OCI-LY1 (cell line): ENCODE results near the gene PKMYT1.

Experiments used
- CTCF ChIP-seq: fragments of 200-600 bp; sonication (generic), shearing (Covaris generic); IDR thresholded peaks from 2 replicates; pipeline ENCODE4 v1.5.1; 2017; ENCODE audit warnings: mild to moderate bottlenecking, antibody characterized with exemption, low read length, moderate library complexity, mixed read lengths
- EZH2 ChIP-seq: fragments of 200-600 bp; sonication (generic), shearing (Covaris generic); IDR thresholded peaks from 2 replicates; pipeline ENCODE4 v1.8.0; 2017; ENCODE audit warnings: borderline replicate concordance, mixed run types, mild to moderate bottlenecking, antibody characterized with exemption, low read length, moderate library complexity, mixed read lengths

DNA sequence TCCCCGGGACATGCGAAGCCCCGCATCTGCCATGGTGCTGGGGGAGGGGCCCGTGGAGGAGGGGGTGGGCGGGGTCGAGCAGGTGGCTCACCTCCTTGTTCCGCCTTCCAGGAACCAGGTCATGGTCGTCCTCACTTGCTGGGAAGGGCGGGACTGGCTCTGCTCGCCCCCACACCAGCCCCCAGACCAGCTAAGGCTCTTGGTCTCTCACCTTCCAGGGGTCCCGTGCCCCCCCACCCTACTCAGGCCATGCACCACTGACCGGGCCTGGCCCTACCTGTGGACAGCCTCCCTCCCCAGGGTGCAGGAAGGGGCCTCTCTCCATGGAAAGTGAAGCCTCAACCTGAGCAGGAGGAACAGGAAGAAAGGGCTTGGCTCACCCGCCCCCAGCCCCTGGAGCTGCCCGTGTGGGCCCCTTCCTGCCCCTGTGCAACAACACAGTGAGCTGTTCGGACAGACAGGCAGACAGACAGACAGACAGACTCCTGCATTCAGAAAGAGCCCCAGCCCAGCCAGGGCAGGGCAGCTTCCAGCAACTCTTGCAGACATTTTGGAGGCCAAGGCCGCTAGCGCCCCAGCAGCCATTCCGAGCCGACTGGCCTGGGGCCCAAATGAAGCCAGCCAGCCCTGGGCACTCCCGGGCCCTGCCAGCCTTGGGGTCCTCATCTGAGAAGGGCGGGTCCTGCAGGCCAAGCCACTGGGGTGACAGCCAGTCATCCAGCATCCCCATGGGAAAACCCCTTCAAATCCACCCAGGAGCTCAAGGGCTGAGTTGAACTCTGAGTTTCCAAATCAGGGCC lies 24.3 kb downstream of the PKMYT1 start:
- TF ChIP-seq CTCF (no peak), EZH2 (no peak)
